Stimulated activated effector memory CD8-positive, alpha-beta T cell treated with anti-CD3 and anti-CD28 coated beads, Interleukin-12 subunit alpha, Interleukin-12 subunit beta, amount 100 ng/mL, for 72 hours (primary cell): ENCODE measurements around the gene CD9.

Source experiments
- ATAC-seq: fragments of 150-1000 bp; cut with Tn5 transposase; 2 replicates; pipeline ENCODE4 v1.10.0; 2021
- DNase-seq, 2 donors: peaks; one replicate each; pipeline ENCODE4 v3.0.0; 2021 to 2022; ENCODE audit warnings: low spot score in 2 of 2
- H3K27ac Mint-ChIP-seq: one replicate; pipeline ENCODE4 v1.8.0; 2022; ENCODE audit warnings: mild to moderate bottlenecking, mixed read lengths
- H3K36me3 Mint-ChIP-seq: one replicate; pipeline ENCODE4 v1.8.0; 2022; ENCODE audit warnings: mild to moderate bottlenecking, mixed read lengths
- H3K4me1 Mint-ChIP-seq: one replicate; pipeline ENCODE4 v1.8.0; 2022; ENCODE audit warnings: mixed read lengths
- H3K4me3 Mint-ChIP-seq: one replicate; pipeline ENCODE4 v1.8.0; 2022; ENCODE audit warnings: mild to moderate bottlenecking, mixed read lengths
- H3K9me3 Mint-ChIP-seq: one replicate; pipeline ENCODE4 v1.8.0; 2022; ENCODE audit warnings: mixed read lengths

The CD9 gene

DNA sequence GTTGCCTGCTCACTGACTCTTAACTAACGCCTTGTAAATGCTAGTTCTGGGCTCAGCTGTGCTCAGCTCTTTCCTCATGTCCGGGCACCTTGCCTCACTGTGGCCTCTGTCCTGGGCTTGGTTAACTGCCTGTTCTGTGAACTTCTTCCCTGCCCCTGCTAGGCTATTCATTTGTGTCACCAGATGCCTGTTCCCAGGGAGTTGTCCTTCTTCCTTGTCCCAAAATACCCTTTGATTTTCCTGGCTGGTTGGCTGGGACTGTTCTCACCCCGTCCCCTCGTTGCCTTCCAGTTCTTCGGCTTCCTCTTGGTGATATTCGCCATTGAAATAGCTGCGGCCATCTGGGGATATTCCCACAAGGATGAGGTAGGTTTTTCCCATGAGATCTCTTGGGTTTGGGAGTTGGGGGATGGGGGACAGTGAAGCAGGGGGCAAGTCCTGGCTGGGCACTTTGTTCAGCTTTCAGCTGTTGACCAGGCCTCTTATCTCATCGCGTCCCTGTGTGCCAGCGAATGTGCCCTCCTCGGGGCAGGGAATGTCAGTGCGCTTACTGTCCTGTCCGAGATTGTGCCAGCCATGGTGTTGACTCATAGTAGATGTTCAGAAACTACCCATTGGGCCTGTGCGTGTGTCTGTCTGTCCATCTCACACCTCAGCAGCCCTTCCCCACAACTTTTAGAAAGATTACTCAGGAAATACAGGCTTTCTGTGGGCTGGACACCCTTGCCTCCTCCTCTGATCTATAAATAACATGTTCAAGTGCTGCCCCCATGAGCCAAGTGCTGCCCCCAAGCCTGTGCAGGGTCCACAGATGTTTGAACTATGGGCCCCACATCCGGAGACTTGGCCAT, 33.1 kb downstream of the CD9 start:
- Mint-ChIP-seq H3K36me3 (no peaks in the 10 kb centered on the region), H3K4me3 (no peak overlapping the region), H3K9me3 (no peaks in the 10 kb centered on the region), H3K4me1 (peaks cover 30% of the 10 kb centered on the region), H3K27ac (no peak overlapping the region)
- ATAC-seq (no peak), DNase-seq (no peak)

DNA sequence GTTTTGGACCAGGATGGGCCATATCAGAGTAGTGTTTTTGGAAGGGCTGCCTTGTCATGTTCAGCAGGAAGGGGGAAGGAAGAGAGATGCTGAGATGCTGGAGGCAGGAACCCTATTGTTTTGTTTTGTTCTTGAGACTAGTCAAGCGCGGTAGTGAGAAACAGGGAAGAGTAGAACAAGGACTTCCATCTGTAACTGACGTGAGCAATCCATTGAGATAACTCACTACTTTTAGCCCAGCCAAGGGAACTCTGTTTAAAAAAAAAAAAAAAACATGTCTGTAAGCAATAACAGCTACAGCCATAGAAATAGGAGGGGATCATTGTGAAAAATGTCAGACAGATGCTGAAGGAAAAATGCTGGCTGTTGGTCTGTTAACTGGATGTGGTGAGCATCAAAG, 34.0 kb downstream of the CD9 start:
- H3K36me3 Mint-ChIP-seq: no peaks in the 10 kb centered on the region
- peaks cover 30% of the 10 kb centered on the region for H3K4me1 Mint-ChIP-seq
- H3K4me3 Mint-ChIP-seq: no peak overlapping the region
- DNase-seq (no peak), ATAC-seq (no peak)
- no peaks in the 10 kb centered on the region for H3K9me3 Mint-ChIP-seq
- H3K27ac Mint-ChIP-seq: no peak overlapping the region

DNA sequence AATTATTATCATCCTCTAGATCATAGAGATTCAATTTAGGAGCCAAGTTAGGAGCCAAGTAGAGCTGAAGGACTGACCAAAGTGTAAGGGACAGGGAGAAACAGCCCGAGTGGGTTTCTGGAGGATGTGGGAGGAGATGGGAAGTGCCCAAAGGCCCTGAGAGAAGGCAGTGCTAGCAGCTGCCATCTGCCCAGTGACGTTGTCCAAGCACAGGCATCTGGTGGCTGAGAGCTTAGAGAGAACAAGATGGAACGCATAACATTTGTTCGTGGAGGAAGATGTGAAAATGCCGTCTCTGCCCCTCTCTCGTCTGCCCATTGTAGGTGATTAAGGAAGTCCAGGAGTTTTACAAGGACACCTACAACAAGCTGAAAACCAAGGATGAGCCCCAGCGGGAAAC, 34.7 kb downstream of the CD9 start:
- DNase-seq: no peak
- Mint-ChIP-seq H3K36me3 (no peaks in the 10 kb centered on the region), H3K27ac (no peak overlapping the region), H3K4me3 (no peak overlapping the region), H3K4me1 (peaks cover 30% of the 10 kb centered on the region), H3K9me3 (no peaks in the 10 kb centered on the region)
- ATAC-seq: no peak

DNA sequence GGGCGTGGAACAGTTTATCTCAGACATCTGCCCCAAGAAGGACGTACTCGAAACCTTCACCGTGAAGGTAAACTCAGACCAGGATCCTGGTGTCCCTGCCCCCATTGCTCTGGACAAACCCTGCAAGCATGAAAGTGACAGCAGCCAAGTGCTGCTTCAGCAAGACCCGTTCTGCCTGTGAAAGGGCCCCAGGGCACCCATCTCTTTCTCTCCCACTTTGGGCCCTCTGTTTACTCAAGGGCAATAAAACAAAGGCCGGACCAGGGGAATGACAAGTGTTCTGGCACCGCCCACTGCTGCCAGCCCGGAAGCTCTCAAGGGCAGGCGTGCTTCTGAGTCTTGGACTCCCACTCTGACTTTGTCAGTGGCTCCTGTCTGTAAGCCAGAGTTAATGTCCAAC, 35.3 kb downstream of the CD9 start:
- Mint-ChIP-seq H3K4me3 (no peak overlapping the region), H3K27ac (no peak overlapping the region), H3K4me1 (peaks cover 26% of the 10 kb centered on the region), H3K36me3 (no peaks in the 10 kb centered on the region), H3K9me3 (no peaks in the 10 kb centered on the region)
- DNase-seq: no peak
- ATAC-seq: no peak

DNA sequence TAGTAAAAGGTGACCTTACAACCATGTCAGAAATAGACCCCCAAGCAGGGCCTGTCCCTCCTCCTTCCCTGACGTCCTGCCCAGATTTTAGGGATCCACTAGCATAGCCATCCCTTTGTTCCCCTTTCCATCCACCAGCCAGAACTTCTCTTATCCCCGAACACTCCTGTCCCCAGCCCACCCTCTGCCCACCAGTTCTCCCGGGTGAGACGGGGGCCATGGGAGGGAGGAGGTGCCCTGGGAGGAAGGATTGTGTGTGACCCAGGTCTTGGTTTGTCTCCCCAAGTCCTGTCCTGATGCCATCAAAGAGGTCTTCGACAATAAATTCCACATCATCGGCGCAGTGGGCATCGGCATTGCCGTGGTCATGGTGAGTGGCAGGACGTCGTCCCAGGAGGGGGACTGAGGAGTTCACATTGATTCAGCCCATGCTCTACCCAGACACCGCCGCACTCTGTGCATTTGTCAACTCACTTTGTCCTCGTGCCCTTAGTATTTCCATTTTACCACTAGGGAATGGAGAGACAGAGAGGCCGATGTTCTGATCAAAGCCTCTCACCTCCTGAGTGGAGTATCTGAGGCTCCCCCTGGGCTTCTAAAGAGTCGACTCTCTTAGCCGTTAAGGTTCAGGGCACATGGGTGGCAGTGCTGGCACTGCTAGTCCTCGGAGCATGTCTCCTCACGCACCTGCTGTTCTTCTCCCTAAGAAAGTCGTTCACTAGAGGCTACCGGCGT, 35.9 kb downstream of the CD9 start:
- ATAC-seq: no peak
- no peaks in the 10 kb centered on the region for H3K36me3 Mint-ChIP-seq
- no peaks in the 10 kb centered on the region for H3K9me3 Mint-ChIP-seq
- no peak overlapping the region for H3K4me3 Mint-ChIP-seq
- no peak overlapping the region for H3K27ac Mint-ChIP-seq
- H3K4me1 Mint-ChIP-seq: peaks cover 20% of the 10 kb centered on the region
- no peak for DNase-seq

DNA sequence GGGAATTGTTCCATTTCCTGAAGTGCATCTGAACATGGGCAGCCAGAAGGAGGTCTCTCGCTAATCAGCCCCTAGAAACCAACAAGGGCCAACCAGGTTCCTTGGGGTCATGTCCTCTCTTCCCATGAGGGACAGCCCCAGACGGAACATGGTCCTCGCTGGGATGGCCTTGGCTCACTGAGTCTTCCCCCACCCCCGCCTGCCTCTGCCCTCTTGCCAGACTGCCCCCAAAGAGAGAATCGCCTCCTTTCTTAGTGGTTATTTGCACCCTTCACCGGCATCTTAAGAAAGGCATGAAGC, 36.4 kb downstream of the CD9 start:
- no peaks in the 10 kb centered on the region for H3K9me3 Mint-ChIP-seq
- H3K36me3 Mint-ChIP-seq: no peaks in the 10 kb centered on the region
- H3K4me3 Mint-ChIP-seq: no peak overlapping the region
- DNase-seq (no peak), ATAC-seq (no peak)
- H3K4me1 Mint-ChIP-seq: peaks cover 15% of the 10 kb centered on the region
- no peak overlapping the region for H3K27ac Mint-ChIP-seq

DNA sequence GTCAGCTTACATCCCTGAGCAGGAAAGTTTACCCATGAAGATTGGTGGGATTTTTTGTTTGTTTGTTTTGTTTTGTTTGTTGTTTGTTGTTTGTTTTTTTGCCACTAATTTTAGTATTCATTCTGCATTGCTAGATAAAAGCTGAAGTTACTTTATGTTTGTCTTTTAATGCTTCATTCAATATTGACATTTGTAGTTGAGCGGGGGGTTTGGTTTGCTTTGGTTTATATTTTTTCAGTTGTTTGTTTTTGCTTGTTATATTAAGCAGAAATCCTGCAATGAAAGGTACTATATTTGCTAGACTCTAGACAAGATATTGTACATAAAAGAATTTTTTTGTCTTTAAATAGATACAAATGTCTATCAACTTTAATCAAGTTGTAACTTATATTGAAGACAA, 37.6 kb downstream of the CD9 start:
- H3K27ac Mint-ChIP-seq: no peak overlapping the region
- no peak overlapping the region for H3K4me3 Mint-ChIP-seq
- H3K9me3 Mint-ChIP-seq: no peaks in the 10 kb centered on the region
- ATAC-seq: no peak
- peaks cover 4% of the 10 kb centered on the region for H3K4me1 Mint-ChIP-seq
- no peaks in the 10 kb centered on the region for H3K36me3 Mint-ChIP-seq
- no peak for DNase-seq

DNA sequence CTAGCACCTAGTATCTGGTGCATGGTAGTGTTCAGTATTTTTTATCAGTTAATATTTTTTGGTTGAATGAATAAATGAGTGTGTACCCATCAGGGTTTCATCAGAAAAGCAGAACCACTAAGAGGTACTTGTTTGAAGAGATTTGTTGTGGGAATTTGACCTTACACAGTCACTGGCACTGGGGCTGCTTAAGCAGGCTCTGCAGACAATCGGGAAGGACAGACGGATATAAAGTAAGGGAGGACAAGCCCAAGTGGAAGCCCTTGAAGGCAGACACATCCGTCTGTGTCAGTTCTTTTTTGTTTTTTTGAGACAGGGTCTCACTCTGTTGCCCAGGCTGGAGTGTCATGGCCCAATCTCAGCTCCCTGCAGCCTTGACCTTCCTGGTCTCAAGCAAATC, 38.7 kb downstream of the CD9 start:
- no peaks in the 10 kb centered on the region for H3K36me3 Mint-ChIP-seq
- ATAC-seq (no peak), DNase-seq (no peak)
- H3K9me3 Mint-ChIP-seq: no peaks in the 10 kb centered on the region
- no peaks in the 10 kb centered on the region for H3K4me1 Mint-ChIP-seq
- no peak overlapping the region for H3K4me3 Mint-ChIP-seq
- no peak overlapping the region for H3K27ac Mint-ChIP-seq

DNA sequence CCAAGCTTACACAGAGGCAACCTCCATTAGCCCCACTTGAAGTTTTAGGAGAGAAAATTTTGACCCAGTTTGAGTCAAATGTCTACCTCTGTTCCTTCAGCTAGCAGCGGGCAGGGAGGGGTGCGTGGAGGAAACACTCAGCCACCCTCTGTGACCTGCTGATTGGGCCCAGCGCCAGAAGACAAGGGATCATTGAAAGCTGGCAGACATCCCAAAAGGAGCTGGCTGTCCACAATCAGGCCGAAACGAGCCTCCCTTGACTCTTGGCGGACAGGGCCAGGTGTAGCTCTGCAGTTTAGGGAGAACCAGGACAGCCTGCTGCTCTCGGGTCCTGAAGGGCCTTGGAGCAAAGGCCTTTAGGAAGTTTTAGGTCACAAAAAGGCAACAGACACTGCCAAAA, 41.3 kb downstream of the CD9 start:
- no peaks in the 10 kb centered on the region for H3K4me1 Mint-ChIP-seq
- no peak overlapping the region for H3K27ac Mint-ChIP-seq
- no peaks in the 10 kb centered on the region for H3K9me3 Mint-ChIP-seq
- no peak overlapping the region for H3K4me3 Mint-ChIP-seq
- no peak for DNase-seq
- ATAC-seq: no peak
- H3K36me3 Mint-ChIP-seq: no peaks in the 10 kb centered on the region

DNA sequence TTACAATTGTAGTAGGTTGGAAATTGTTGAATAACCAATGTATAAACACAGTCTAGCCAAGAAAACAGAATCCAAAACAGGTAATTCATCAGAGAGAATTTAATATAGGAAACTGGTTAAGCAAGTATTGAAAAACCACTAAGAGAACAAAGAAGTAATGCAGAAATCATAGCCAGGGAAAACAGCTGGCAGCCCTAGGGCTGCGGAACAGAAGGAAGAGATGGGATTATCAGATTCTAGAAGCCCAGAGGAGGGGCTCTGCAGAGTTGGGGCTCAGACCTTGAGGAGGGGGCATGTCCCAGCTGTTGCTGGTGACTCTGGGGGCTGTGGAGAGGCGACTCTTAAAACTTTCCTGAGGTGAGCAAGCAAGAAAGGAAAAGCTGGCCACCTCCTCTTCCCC, 49.4 kb downstream of the CD9 start:
- no peak overlapping the region for H3K27ac Mint-ChIP-seq

DNA sequence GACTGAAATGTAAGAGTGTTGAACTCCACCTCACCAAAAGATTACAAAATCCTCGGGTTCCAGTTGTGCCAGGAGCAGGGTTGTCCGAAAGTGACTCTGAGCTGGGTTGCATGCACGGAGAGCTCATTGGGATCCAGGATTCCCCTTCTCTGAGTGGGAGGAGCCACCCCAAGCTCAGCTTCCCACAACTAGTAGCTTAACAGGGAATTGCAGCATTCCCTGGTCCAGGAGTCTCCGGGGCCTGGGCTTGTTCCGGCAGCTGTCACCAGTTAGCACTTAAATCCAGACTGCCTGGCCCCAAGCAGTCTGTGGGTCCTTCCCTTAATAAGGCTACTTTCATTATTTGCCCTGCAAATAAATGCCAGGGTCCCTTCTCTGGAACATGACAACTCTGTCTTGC, 50.1 kb downstream of the CD9 start:
- Mint-ChIP-seq H3K9me3 (no peaks in the 10 kb centered on the region), H3K27ac (no peak overlapping the region), H3K36me3 (no peaks in the 10 kb centered on the region), H3K4me3 (no peak overlapping the region), H3K4me1 (no peaks in the 10 kb centered on the region)
- ATAC-seq (no peak), DNase-seq (no peak)

More for the DNA sequence above, 49.4 kb downstream of the CD9 start:
- ATAC-seq (no peak), DNase-seq (no peak)
- Mint-ChIP-seq H3K9me3 (no peaks in the 10 kb centered on the region), H3K4me1 (no peaks in the 10 kb centered on the region), H3K4me3 (no peak overlapping the region), H3K36me3 (no peaks in the 10 kb centered on the region)

DNA sequence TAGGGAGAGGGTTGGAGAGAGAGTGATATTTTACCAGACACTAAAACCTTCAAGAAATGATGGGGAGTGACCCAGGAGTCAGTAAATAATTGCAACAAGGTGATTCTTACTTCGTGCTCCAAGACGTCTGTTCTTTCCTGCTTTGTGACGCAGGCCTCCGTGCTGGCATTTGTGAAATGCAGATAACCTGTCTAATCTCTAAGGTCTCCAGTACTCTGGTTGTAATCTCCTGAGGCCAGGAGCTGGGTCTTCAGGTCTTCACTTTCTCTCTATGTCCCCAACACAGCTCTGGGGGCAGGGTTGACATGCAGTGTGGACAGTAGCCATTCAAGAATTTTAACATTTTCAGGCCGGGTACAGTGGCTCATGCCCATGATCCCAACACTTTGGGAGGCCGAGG, 53.1 kb downstream of the CD9 start:
- no peak overlapping the region for H3K4me3 Mint-ChIP-seq
- no peak overlapping the region for H3K27ac Mint-ChIP-seq
- H3K9me3 Mint-ChIP-seq: no peaks in the 10 kb centered on the region
- no peaks in the 10 kb centered on the region for H3K4me1 Mint-ChIP-seq
- ATAC-seq (no peak), DNase-seq (no peak)
- H3K36me3 Mint-ChIP-seq: no peaks in the 10 kb centered on the region

DNA sequence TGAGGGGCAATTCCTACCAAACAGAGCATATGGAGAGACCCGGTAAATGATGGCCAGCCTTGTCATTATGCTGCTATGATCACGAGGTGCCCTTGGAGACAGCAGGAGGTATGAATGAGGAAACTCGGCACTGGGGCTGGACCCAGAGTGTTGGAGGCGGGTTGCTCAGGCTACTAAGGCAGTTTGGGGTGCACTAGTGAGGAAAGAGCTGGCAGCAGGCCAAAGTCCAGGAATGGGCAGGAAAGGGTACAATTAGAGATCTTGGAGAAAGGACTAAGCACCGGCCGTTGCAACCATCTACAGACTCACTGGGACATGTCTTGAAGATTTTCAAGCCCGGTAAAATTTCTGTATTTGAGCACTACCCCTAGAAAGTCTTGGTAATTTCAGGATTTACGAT, 54.3 kb downstream of the CD9 start:
- DNase-seq: no peak
- no peak for ATAC-seq
- H3K4me3 Mint-ChIP-seq: no peak overlapping the region
- no peaks in the 10 kb centered on the region for H3K9me3 Mint-ChIP-seq
- no peak overlapping the region for H3K27ac Mint-ChIP-seq
- H3K4me1 Mint-ChIP-seq: no peaks in the 10 kb centered on the region
- no peaks in the 10 kb centered on the region for H3K36me3 Mint-ChIP-seq

DNA sequence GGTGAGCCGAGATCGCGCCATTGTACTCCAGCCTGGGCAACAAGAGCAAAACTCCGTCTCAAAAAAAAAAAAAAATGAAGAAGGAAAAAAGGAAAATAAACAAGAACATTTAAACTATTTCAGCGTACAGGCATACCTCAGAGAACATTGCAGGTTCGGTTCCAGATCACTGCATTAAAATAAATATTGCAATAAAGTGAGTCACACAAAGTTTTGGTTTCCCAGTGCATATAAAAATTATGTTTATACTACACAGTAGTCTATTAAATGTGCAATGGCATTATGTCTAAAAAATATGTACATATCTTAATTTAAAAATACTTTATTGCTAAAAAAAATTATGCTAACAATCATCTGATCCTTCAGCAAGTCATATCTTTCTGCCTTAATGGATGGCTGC, 56.8 kb downstream of the CD9 start:
- H3K4me3 Mint-ChIP-seq: no peak overlapping the region
- H3K36me3 Mint-ChIP-seq: no peaks in the 10 kb centered on the region
- no peak for ATAC-seq
- no peak for DNase-seq
- peaks cover 5% of the 10 kb centered on the region for H3K4me1 Mint-ChIP-seq
- H3K27ac Mint-ChIP-seq: no peak overlapping the region
- H3K9me3 Mint-ChIP-seq: no peaks in the 10 kb centered on the region

DNA sequence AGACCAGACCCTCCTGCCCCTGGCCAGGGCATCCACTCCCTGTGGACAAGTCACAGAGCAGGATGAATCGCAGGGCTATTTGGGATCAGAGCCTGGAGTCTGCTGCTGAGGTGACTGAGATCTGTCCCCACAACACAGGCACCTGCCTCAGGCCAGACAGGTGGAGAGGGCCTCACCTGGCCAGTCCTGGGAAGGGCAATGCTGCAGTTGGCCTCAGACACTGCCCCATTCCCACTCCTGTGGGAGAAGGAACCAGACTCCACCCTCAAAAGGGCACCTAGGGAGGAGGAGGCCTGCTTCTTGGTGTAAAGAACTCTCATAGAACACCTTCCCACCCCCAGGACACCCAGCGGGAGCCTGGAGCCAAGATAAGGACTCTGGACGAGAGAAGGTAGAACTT, 62.0 kb downstream of the CD9 start:
- no peaks in the 10 kb centered on the region for H3K36me3 Mint-ChIP-seq
- DNase-seq (no peak), ATAC-seq (no peak)
- no peak overlapping the region for H3K27ac Mint-ChIP-seq
- H3K4me1 Mint-ChIP-seq: peaks cover 15% of the 10 kb centered on the region
- H3K9me3 Mint-ChIP-seq: no peaks in the 10 kb centered on the region
- no peak overlapping the region for H3K4me3 Mint-ChIP-seq

DNA sequence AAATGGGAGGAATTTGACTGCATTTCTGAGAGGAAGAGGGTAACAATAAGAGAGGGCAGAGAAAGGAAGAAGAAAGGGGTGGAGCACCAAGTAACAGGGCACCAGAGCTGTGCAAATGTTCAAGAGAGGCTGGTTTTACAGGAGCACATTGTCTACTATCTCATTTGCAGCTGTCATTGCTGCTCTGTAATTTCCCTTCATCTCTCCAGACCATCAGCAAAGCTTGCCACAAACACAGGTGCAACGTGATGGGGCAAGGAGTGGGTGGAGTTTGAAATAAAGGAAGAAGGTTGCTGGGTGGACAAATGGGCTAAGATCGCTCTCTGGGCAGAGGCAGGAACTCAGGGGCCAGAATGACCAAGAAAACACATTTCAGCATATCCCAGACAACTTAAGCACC, 62.4 kb downstream of the CD9 start:
- Mint-ChIP-seq H3K27ac (no peak overlapping the region), H3K9me3 (no peaks in the 10 kb centered on the region), H3K4me1 (peaks cover 20% of the 10 kb centered on the region), H3K36me3 (no peaks in the 10 kb centered on the region), H3K4me3 (no peak overlapping the region)
- DNase-seq: no peak
- ATAC-seq: no peak
